Right lobe of liver (tissue), 4 donors: ENCODE data around the gene VGLL4.

Experiments
- POLR2A ChIP-seq: fragments of 450-650 bp; IDR thresholded peaks from one replicate; pipeline ENCODE4 v1.6.1; 2017; ENCODE audit warnings: antibody characterized with exemption, mild to moderate bottlenecking
- TF ChIP-seq, protein P1 (sequence below), 4 donors: fragments of 200-600 bp in 3 of 4; fragments of 450-650 bp in 1 of 4; IDR thresholded peaks; one replicate each; pipeline versions ENCODE4 v1.5.1 to v1.8.0; 2016 to 2022; ENCODE audit warnings: antibody characterized with exemption in 4 of 4, mild to moderate bottlenecking in 2 of 4
- donor health status: DM: no; HTN: no; CAD: no.
- donor health status: DM: no; HTN: no; CAD: no.
- donor health status: DM: no; HTN: yes; CAD: no.

DNA sequence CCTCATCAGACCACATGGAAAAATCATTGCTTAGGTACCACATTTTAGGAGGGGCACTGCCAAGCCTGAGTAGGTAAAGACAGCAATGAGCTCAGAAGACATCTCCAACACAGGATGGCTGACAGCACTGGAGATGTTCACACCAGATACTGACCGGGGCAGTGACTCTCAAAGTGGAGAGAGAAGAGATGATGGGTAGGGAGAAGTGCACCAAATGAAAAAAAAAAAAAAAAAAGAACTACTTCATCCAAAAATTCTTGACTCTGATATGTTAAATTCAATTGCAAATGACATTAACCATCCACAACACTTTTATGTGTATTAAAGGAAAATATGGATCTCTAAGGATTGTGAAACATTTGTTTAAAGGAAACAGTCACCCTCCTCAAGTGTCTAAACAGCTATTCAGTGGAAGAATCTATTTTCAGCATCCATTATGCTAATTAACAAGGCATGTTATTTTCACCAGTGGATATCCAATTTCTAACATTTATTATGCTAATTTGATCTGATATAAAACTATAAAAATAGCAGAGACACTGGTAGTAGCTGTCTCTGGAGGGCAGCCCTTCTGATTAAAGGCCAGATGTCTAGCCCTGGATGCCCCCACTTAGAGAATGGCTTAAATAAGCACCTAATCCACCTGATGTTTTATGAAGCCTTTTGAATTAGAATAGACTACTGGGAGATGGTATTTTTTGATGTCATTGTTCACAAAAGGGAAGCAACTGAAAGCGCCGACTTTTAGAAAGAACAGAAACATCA lies 48.2 kb upstream of the VGLL4 start:
- TF ChIP-seq, protein P1, sequence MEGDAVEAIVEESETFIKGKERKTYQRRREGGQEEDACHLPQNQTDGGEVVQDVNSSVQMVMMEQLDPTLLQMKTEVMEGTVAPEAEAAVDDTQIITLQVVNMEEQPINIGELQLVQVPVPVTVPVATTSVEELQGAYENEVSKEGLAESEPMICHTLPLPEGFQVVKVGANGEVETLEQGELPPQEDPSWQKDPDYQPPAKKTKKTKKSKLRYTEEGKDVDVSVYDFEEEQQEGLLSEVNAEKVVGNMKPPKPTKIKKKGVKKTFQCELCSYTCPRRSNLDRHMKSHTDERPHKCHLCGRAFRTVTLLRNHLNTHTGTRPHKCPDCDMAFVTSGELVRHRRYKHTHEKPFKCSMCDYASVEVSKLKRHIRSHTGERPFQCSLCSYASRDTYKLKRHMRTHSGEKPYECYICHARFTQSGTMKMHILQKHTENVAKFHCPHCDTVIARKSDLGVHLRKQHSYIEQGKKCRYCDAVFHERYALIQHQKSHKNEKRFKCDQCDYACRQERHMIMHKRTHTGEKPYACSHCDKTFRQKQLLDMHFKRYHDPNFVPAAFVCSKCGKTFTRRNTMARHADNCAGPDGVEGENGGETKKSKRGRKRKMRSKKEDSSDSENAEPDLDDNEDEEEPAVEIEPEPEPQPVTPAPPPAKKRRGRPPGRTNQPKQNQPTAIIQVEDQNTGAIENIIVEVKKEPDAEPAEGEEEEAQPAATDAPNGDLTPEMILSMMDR (IDR thresholded peaks at IDR 0.05): no peak
- TF ChIP-seq POLR2A: no peak
